ENCODE data around the gene KRTAP3-2.

The KRTAP3-2 gene

DNA sequence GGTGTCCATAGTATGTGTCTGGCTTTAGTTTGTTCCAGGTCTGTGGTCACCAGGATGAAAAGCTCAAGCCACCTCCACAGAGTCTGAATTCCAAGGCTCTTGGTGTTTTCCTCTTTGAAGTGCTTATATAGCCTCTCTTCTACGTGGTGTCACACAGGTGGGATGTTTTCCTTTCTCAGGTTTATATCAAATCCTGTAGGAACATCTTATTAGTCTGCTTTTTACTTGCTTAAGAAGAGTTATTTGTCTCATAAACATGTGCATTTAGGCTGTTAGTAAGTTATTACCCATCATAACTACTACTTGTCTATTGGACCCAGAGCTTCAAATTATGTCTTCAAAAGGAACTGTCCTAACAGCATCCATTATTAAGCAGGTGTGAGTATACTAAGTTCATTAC is 32.9 kb downstream of the KRTAP3-2 start, which contains the start of gene KRT39:
Gene KRT39 (minus strand): TSS at position 101 of the 400 bp plus-strand sequence. CDS start 92 bp downstream, at position 9.
- no peaks in the 10 kb centered on the region for H3K4me1 Mint-ChIP-seq (ENCODE audit: low read depth)
- intact Hi-C loops (cut with micrococcal nuclease) = no loop called here
- no peaks in the 10 kb centered on the region for H3K36me3 Mint-ChIP-seq (ENCODE audit: low read depth)
- no peak within 1 kb of the TSS for H3K4me3 Mint-ChIP-seq
- no peak within 1 kb of the TSS for H3K27ac Mint-ChIP-seq
- H3K9me3 Mint-ChIP-seq = peaks cover 8% of the 10 kb centered on the region
- H3K27me3 Mint-ChIP-seq = peaks cover 3% of the 10 kb centered on the region

DNA sequence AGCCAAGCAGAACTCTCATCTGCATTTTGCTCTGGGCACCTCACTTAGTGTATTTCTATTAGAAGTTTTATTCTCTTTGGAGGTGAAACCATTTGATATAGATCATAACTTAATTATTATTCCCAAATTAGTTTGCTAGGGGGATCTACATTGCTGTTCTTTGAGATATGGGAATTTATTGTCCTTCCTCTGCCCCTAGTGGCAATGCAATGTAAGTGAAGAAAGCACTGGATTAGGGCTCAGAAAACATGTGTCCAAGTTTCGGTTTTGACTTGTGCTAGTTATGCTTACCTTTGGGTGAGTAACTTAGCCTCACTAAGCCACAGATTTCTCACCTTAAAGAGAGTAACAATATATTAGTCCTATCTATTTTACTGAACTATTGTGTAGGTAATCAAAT is 35.9 kb downstream of the KRTAP3-2 start:
- no peak overlapping the region for H3K27ac Mint-ChIP-seq
- no peak overlapping the region for H3K4me3 Mint-ChIP-seq
- H3K27me3 Mint-ChIP-seq = peaks cover 4% of the 10 kb centered on the region
- intact Hi-C loops (cut with micrococcal nuclease) = no loop called here
- H3K9me3 Mint-ChIP-seq = peaks cover 8% of the 10 kb centered on the region
- H3K4me1 Mint-ChIP-seq (ENCODE audit: low read depth) = no peaks in the 10 kb centered on the region
- no peaks in the 10 kb centered on the region for H3K36me3 Mint-ChIP-seq (ENCODE audit: low read depth)

DNA sequence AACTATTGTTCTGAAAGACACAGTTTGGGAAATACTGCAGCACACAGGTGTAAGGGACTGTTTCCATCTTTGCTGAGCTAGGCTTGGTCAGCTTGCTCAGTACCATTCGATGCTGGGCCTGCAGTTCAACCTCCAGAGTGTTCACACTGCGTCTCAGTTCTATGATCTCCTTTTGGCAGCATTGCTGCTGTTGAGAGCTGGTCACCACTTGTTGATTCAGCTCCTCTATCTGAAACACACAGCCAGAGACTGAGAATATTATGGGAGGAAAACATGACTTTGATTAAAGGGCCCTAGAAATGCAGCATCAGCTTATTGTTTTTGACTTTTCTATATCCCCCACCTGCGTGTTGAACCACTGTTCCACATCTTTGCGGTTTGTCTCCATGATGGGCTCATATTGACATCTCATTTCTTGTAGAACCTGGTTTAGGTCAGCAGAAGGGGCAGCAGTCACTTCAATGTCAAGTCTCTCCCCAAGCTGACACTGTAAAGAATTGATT is 37.6 kb downstream of the KRTAP3-2 start:
- intact Hi-C loops (cut with micrococcal nuclease) = no loop called here
- H3K9me3 Mint-ChIP-seq = peaks cover 8% of the 10 kb centered on the region

DNA sequence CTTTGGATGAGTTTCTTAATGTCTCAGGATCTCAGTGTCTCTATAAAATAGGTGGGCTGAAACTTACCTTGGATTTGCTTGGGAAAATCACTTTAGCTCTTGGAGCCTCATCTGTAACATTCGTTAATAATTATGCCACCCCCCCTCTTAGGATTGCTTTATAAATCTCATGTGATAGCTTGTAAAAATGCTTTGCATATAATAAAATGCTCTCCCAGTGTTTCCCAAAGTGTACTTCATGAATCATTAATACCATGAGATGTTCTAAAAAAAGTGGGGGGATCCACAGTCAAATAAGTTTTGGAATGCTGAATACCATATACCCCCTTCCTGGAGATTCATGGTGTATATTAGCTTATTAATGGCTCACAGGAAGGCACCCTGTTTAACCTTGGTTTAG is 38.1 kb downstream of the KRTAP3-2 start:
- no peaks in the 10 kb centered on the region for H3K36me3 Mint-ChIP-seq (ENCODE audit: low read depth)
- H3K27me3 Mint-ChIP-seq = peaks cover 4% of the 10 kb centered on the region
- H3K4me1 Mint-ChIP-seq (ENCODE audit: low read depth) = no peaks in the 10 kb centered on the region
- peaks cover 8% of the 10 kb centered on the region for H3K9me3 Mint-ChIP-seq
- H3K27ac Mint-ChIP-seq = no peak overlapping the region
- intact Hi-C loops (cut with micrococcal nuclease) = no loop called here
- no peak overlapping the region for H3K4me3 Mint-ChIP-seq

More for the DNA sequence above, 37.6 kb downstream of the KRTAP3-2 start:
- Mint-ChIP-seq H3K27ac (no peak overlapping the region), H3K36me3 (ENCODE audit: low read depth) (no peaks in the 10 kb centered on the region), H3K27me3 (peaks cover 4% of the 10 kb centered on the region), H3K4me1 (ENCODE audit: low read depth) (no peaks in the 10 kb centered on the region), H3K4me3 (no peak overlapping the region)

DNA sequence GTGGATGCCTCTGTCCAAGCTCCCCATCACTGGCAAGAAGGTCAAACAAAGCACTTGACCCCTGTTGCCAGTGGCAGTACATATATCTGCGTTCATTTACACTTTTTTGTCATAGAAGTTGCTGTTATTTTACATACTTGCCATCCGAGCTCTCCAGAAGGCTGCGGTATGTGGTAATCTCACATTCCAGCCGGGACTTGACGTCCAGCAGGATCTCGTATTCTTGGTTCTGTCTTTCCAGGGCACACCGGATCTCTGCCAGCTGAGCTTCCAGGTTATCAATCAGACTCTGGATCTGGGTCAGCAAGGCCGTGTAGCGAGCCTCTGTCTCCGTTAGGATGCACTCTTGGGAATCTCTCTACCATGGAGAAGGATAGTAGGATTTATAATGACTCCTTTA is 39.6 kb downstream of the KRTAP3-2 start:
- Mint-ChIP-seq H3K36me3 (ENCODE audit: low read depth) (no peaks in the 10 kb centered on the region), H3K4me1 (ENCODE audit: low read depth) (no peaks in the 10 kb centered on the region), H3K4me3 (no peak overlapping the region), H3K9me3 (peaks cover 8% of the 10 kb centered on the region), H3K27ac (no peak overlapping the region), H3K27me3 (peaks cover 4% of the 10 kb centered on the region)
- intact Hi-C loops (cut with micrococcal nuclease) = no loop called here

DNA sequence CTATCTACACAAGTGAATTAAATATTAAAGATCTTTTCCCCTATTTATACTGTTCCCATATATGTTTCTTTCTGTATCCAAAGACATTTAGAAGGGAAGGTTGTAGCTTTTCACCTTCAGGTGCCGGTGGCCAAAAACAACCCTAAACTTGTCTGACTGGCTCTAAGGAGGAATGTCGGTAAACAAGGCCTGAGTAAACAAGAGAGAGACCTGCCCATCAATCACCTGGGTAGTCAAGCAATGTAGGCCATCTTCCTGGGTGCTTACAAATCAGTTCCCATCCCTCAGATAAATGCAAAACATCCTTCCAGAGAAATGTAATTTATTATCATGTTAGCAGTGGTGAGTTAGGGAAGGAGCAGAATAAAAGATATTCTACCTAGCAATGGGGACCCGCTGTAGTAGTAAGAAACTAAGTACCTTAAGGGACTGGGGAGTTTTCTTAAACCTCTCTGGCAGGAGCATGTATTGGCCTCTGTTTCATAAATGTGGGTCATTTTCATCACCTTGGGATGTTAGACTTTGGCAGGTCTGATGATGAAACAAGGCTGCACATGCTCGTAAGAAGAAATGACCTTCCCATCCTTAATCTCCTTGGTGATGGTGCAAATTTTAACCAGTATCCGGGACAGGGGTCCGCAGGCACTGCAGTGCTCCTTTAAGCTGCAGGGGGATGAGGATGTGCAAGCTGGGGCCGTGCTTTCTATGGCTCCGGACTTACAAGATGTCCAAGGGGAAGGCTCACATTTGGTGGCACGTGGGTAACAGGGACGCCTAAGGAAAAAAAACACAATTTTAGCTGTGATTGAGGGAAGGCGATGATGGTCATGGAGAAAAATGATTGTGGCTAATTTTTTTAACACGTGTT is 41.4 kb downstream of the KRTAP3-2 start:
- H3K36me3 Mint-ChIP-seq (ENCODE audit: low read depth) = no peaks in the 10 kb centered on the region
- no peak overlapping the region for H3K27ac Mint-ChIP-seq
- H3K27me3 Mint-ChIP-seq = peaks cover 9% of the 10 kb centered on the region
- H3K4me3 Mint-ChIP-seq = no peak overlapping the region
- intact Hi-C loops (cut with micrococcal nuclease) = no loop called here
- H3K4me1 Mint-ChIP-seq (ENCODE audit: low read depth) = peaks cover 14% of the 10 kb centered on the region
- peaks cover 5% of the 10 kb centered on the region for H3K9me3 Mint-ChIP-seq

DNA sequence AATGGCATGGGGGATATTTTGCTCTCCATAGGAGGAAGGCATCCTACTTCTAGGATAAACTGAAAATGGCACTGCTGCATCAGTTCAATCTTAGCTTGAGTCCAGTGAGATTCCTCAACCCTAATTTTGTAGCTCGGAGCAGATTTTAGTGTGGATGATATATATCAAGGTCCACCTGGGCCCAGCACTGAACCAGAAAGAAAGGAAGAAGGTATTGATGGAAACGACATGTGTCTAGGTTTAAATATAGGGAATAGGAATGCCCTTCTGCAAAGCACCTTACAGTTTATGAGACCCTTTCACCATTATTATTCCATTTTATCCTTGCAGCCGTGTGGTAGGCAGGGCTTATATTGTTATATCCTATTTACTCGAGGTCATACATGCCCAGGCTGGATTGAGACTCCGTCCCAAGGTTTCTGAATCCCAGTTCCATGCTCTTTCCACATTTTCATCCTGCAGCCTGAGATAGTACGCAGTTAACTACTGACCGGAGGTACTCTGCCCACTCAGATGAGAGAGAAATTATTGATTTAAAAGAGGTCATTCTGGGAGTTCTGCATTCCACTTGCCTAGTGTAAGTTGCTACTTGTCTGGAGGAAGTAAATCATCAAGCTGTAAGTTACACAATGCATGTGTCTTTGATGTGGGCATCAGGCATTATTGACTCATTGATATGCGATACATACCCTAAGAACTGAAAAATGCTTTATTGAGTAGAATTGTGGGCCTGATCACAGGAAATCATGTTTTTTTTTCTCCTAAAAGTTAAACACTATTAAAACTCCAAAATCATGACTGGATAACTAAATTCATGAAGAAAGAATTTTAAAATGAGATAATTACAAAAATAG is 43.1 kb downstream of the KRTAP3-2 start:
- H3K4me3 Mint-ChIP-seq = no peak overlapping the region
- H3K36me3 Mint-ChIP-seq (ENCODE audit: low read depth) = no peaks in the 10 kb centered on the region
- H3K4me1 Mint-ChIP-seq (ENCODE audit: low read depth) = peaks cover 23% of the 10 kb centered on the region
- intact Hi-C loops (cut with micrococcal nuclease) = no loop called here
- H3K27ac Mint-ChIP-seq = no peak overlapping the region
- no peaks in the 10 kb centered on the region for H3K9me3 Mint-ChIP-seq
- H3K27me3 Mint-ChIP-seq = peaks cover 12% of the 10 kb centered on the region

DNA sequence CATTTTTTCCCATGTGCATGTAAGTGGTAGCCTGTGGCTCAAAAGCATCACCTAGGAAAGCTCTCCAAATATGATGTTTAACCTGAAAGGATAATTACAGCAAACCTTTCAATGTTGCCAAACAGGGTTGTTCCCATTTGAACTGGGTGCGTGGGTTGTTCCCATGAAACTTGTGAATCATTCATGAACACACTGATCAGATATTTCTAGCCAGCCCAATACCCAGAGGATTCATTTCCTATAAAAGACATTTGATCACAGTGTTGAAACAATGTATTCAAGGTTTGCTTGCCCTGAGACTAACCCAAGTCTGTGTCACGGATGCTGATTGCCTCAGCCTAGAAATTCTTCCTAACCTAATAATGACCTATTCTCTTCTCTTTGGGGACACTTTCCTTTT is 45.8 kb downstream of the KRTAP3-2 start:
- intact Hi-C loops (cut with micrococcal nuclease) = no loop called here
- Mint-ChIP-seq H3K4me1 (ENCODE audit: low read depth) (peaks cover 29% of the 10 kb centered on the region), H3K9me3 (no peaks in the 10 kb centered on the region), H3K27me3 (peaks cover 28% of the 10 kb centered on the region), H3K27ac (no peak overlapping the region), H3K36me3 (ENCODE audit: low read depth) (no peaks in the 10 kb centered on the region), H3K4me3 (no peak overlapping the region)

DNA sequence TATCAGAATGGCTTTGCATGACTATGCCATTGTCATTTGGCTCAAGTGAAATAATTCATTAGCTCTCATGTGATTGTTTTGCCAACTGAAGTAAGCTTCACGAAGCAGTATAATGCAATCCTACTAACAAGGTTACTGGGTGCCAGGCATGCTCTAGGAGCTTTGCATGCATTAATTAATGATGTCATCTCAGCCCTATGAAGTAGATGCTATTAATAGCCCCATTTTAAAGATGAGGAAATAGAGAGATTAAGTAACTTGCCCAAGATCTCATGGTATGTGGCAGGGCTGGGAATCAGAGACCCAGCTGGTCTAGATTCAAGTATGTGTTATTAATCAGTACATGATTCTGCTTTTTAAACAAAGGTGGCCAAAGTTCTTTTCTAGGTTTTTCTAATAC is 47.0 kb downstream of the KRTAP3-2 start:
- Mint-ChIP-seq H3K27ac (no peak overlapping the region), H3K36me3 (ENCODE audit: low read depth) (no peaks in the 10 kb centered on the region), H3K4me3 (no peak overlapping the region), H3K9me3 (no peaks in the 10 kb centered on the region), H3K4me1 (ENCODE audit: low read depth) (peaks cover 31% of the 10 kb centered on the region), H3K27me3 (peaks cover 37% of the 10 kb centered on the region)
- intact Hi-C loops (cut with micrococcal nuclease) = no loop called here

DNA sequence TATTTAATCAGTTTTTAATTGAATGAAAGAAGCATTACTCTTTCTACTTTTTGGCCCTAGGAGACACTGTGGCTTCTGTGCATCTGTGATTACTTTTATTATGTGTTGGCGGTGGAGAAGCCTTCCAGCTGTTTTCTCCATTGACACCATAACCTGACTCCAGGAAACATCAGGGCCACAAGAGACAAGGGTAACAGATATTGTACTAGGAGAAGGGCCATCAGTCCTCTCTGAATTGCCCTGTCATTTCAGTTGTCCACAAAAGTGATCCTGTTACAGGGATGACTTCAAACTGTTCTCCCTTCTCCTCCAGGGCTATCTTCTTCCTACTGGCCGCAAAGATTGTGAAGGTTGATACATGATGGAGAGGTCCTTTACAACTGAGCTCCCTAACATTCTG is 47.6 kb downstream of the KRTAP3-2 start:
- H3K36me3 Mint-ChIP-seq (ENCODE audit: low read depth) = no peaks in the 10 kb centered on the region
- intact Hi-C loops (cut with micrococcal nuclease) = no loop called here
- H3K9me3 Mint-ChIP-seq = no peaks in the 10 kb centered on the region
- H3K4me3 Mint-ChIP-seq = no peak overlapping the region
- H3K27me3 Mint-ChIP-seq = peaks cover 38% of the 10 kb centered on the region
- H3K27ac Mint-ChIP-seq = no peak overlapping the region
- peaks cover 31% of the 10 kb centered on the region for H3K4me1 Mint-ChIP-seq (ENCODE audit: low read depth)

DNA sequence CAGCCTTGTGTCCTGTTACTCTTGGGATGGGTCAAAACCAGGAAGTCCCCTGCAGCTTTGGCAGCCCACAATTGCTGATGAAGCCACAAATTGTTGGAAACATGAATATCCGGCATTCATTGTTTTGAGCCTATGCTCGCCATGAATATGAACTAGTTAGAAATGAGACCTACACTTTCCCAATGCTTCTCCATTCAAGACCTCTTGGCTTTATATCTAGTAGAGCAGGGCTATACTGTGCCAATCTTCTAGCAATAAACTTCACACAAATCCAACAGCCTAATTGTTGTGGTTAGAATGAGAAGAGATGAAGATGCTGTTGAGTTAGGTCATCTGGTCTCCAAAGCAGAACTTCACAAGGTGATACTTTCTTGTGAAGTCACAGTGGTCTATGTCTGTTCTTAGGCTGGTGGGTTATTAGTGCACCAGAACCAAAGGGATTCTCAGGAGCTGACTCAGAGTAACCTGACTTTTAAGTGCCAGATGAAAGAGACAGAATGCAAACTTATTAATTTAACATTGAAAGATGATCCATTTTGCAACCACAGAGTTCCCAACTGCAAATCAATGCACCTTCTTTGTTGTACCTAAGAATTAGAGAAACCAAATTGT is 48.6 kb downstream of the KRTAP3-2 start:
- Mint-ChIP-seq H3K27me3 (peaks cover 46% of the 10 kb centered on the region), H3K36me3 (ENCODE audit: low read depth) (no peaks in the 10 kb centered on the region), H3K9me3 (no peaks in the 10 kb centered on the region), H3K4me3 (no peak overlapping the region), H3K4me1 (ENCODE audit: low read depth) (peaks cover 31% of the 10 kb centered on the region), H3K27ac (no peak overlapping the region)
- intact Hi-C loops (cut with micrococcal nuclease) = no loop called here

DNA sequence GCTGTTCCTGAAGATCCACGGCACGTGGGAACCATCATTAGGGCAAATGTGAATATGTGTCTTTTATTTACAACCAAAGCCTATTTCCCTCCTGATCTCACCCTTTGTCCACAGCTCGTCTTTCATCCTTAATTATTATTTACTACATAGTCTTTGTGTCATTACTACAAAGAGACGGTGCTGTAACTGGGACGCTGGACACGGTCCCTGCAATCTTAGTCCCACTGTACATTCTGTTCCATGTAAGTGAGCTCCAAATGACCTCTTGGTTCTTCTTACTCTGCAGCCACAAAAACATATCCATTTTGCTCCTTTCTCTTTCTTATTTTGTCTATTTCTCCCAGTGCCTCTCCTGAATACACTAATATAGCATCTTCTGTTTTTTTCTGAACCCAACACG is 49.5 kb downstream of the KRTAP3-2 start:
- peaks cover 31% of the 10 kb centered on the region for H3K4me1 Mint-ChIP-seq (ENCODE audit: low read depth)
- H3K9me3 Mint-ChIP-seq = no peaks in the 10 kb centered on the region
- H3K27me3 Mint-ChIP-seq = peaks cover 52% of the 10 kb centered on the region
- no peak overlapping the region for H3K4me3 Mint-ChIP-seq
- no peaks in the 10 kb centered on the region for H3K36me3 Mint-ChIP-seq (ENCODE audit: low read depth)
- no peak overlapping the region for H3K27ac Mint-ChIP-seq
- intact Hi-C loops (cut with micrococcal nuclease) = no loop called here

DNA sequence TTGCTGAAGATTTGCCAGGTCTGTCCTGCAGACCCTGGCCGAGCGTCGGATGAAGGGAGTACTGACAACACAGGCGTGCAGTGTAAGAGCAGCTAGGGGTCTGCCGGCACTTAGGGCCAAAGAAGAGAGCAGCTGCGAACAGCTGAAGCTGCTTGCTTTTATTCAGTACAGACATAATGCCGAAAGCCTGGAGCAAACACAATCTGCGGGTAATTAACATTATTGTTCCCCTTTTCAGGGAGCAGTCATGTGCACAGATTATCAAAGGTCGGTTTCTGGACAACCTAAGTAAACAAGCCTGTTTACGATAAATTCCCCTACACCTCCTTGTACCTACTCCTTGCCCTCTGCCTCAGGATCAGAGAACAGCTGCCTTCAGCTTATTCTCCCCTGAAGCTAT is 50.3 kb downstream of the KRTAP3-2 start:
- Mint-ChIP-seq H3K4me3 (no peak overlapping the region), H3K27ac (no peak overlapping the region), H3K9me3 (no peaks in the 10 kb centered on the region), H3K4me1 (ENCODE audit: low read depth) (peaks cover 27% of the 10 kb centered on the region), H3K27me3 (peaks cover 50% of the 10 kb centered on the region), H3K36me3 (ENCODE audit: low read depth) (no peaks in the 10 kb centered on the region)
- intact Hi-C loops (cut with micrococcal nuclease) = no loop called here
